ENCODE measurements around the gene PVALEF. TPM values are rescaled to one million over a fixed set of nuclear protein-coding genes. Genes with fewer than 3 reads are reported as not detected.
A peak's percentile ranks its signal among the peaks of the same experiment; 100 is the strongest.

PVALEF gene
- total and polyA plus RNA-seq, 2 of the 13 experiments (the other 11 are each of a cell fraction or from before 2014, with no cell fraction given), result 0.18 TPM

- in situ Hi-C loops (cut with HindIII; ENCODE audit: extremely low pct_ligation_motif_present, low pct_unique_long_range_greater_than_20kb), result no loop called here
- 75% methylated on average over 4 of the region's 10 CpGs for WGBS (ENCODE audit: low lambda C conversion rate)
These were observed 18.0 kb downstream of the PVALEF start for GRCh38 chr17:81183316-81183715.

GRCh38 chr17:81183807-81184206 is 18.5 kb downstream of the PVALEF start:
- WGBS (ENCODE audit: low lambda C conversion rate), result 77% methylated on average over 11 of the region's 11 CpGs
- no peak overlapping the region for H3K27ac ChIP-seq (ENCODE audit: extremely low read length, insufficient read depth, low read length)
- H3K4me2 ChIP-seq (ENCODE audit: low read depth, low read length), result no peak overlapping the region
- H4K20me1 ChIP-seq (ENCODE audit: insufficient read depth, low read length), result no peaks in the 10 kb centered on the region
- in situ Hi-C loops (cut with HindIII; ENCODE audit: extremely low pct_ligation_motif_present, low pct_unique_long_range_greater_than_20kb), result no loop called here
- ChIA-PET CTCF (ENCODE audit: low intra/inter-chr PET ratio, low total read pairs) (no interaction called here), POLR2A (no interaction called here)
- no peak overlapping the region for H2AFZ ChIP-seq (ENCODE audit: low read length)
- no peak overlapping the region for H3K9ac ChIP-seq (ENCODE audit: insufficient read depth, low read depth, low read length)
- no peak overlapping the region for H3K4me3 ChIP-seq (replicated peaks in 1 of 3; ENCODE audit: insufficient read depth in 1 of 3, low read depth in 2 of 3, low read length in 3 of 3)
- no TSS peak for BruUV-seq (replicated peaks)
- no peaks in the 10 kb centered on the region for H3K9me3 ChIP-seq (ENCODE audit: low read length)
- H3K79me2 ChIP-seq (ENCODE audit: insufficient read depth, low read length), result no peaks in the 10 kb centered on the region
- FAIRE-seq (no peak), DNase-seq (ENCODE audit: low spot score) (no peak), ATAC-seq (no peak)
- TF ChIP-seq U2AF2 (IDR thresholded peaks at IDR 0.05; ENCODE audit: low read depth, low read length) (no peak), EP300 (IDR thresholded peaks at IDR 0.05; ENCODE audit: low read depth in 2 of 2, low read length in 2 of 2) (no peak), EP300 (CRISPR knock-in tag; IDR thresholded peaks at IDR 0.05; ENCODE audit: borderline replicate concordance) (no peak), RERE (CRISPR knock-in tag; IDR thresholded peaks at IDR 0.05; ENCODE audit: low read depth) (no peak), ATF4 (CRISPR knock-in tag; IDR thresholded peaks at IDR 0.05) (no peak), ZNF12 (CRISPR knock-in tag; IDR thresholded peaks at IDR 0.05) (peak; percentile 99), ZNF737 (CRISPR knock-in tag; IDR thresholded peaks at IDR 0.05; ENCODE audit: borderline replicate concordance) (no peak), GATAD2A (CRISPR knock-in tag; IDR thresholded peaks at IDR 0.05) (no peak), HNRNPH1 (optimal IDR thresholded peaks at IDR 0.05; ENCODE audit: low read depth, low read length) (no peak)
- peaks cover 20 to 52% of the 10 kb centered on the region in 2 experiments for H3K27me3 ChIP-seq (ENCODE audit: control insufficient read depth in 1 of 2, insufficient read depth in 2 of 2, low read length in 2 of 2)
- intact Hi-C loops (cut with micrococcal nuclease; ENCODE audit: unreplicated experiment), result no loop called here
- peaks cover 42% of the 10 kb centered on the region for H3K4me1 ChIP-seq (ENCODE audit: insufficient read depth, low read length)
- no peaks in the 10 kb centered on the region for H3K36me3 ChIP-seq (replicated peaks in 1 of 2; ENCODE audit: control insufficient read depth in 1 of 2, insufficient read depth in 2 of 2, low read length in 2 of 2)

More at GRCh38 chr17:81183316-81183715, 18.0 kb downstream of the PVALEF start:
- FAIRE-seq, result no peak
- DNase-seq (ENCODE audit: low spot score), result no peak
- intact Hi-C loops (cut with micrococcal nuclease; ENCODE audit: unreplicated experiment), result no loop called here
- no peak overlapping the region for H3K27ac ChIP-seq (ENCODE audit: extremely low read length, insufficient read depth, low read length)
- peaks cover 22 to 52% of the 10 kb centered on the region in 2 experiments for H3K27me3 ChIP-seq (ENCODE audit: control insufficient read depth in 1 of 2, insufficient read depth in 2 of 2, low read length in 2 of 2)
- H3K4me2 ChIP-seq (ENCODE audit: low read depth, low read length), result no peak overlapping the region
- peaks cover 47% of the 10 kb centered on the region for H3K4me1 ChIP-seq (ENCODE audit: insufficient read depth, low read length)
- H2AFZ ChIP-seq (ENCODE audit: low read length), result no peak overlapping the region
- ChIA-PET POLR2A (no interaction called here), CTCF (ENCODE audit: low intra/inter-chr PET ratio, low total read pairs) (no interaction called here)
- H3K36me3 ChIP-seq (replicated peaks in 1 of 2; ENCODE audit: control insufficient read depth in 1 of 2, insufficient read depth in 2 of 2, low read length in 2 of 2), result no peaks in the 10 kb centered on the region
- H3K9ac ChIP-seq (ENCODE audit: insufficient read depth, low read depth, low read length), result no peak overlapping the region
- no peak; the same call in 2 of the 3 replicates for ATAC-seq
- no peaks in the 10 kb centered on the region for H3K79me2 ChIP-seq (ENCODE audit: insufficient read depth, low read length)
- no peak overlapping the region for H3K4me3 ChIP-seq (replicated peaks in 1 of 3; ENCODE audit: insufficient read depth in 1 of 3, low read depth in 2 of 3, low read length in 3 of 3)
- TF ChIP-seq POLR2AphosphoS5 (IDR thresholded peaks at IDR 0.05; ENCODE audit: low read depth, low read length) (no peak), KDM2A (CRISPR knock-in tag; IDR thresholded peaks at IDR 0.05; ENCODE audit: borderline replicate concordance, low read depth) (no peak), ATF7-NPFF (CRISPR knock-in tag; IDR thresholded peaks at IDR 0.05; ENCODE audit: low read depth) (no peak)
- no TSS peak for BruUV-seq (replicated peaks)
- H3K9me3 ChIP-seq (ENCODE audit: low read length), result no peaks in the 10 kb centered on the region
- H4K20me1 ChIP-seq (ENCODE audit: insufficient read depth, low read length), result no peaks in the 10 kb centered on the region
